ENCODE measurements around the gene PPT2.

PPT2 gene

DNA sequence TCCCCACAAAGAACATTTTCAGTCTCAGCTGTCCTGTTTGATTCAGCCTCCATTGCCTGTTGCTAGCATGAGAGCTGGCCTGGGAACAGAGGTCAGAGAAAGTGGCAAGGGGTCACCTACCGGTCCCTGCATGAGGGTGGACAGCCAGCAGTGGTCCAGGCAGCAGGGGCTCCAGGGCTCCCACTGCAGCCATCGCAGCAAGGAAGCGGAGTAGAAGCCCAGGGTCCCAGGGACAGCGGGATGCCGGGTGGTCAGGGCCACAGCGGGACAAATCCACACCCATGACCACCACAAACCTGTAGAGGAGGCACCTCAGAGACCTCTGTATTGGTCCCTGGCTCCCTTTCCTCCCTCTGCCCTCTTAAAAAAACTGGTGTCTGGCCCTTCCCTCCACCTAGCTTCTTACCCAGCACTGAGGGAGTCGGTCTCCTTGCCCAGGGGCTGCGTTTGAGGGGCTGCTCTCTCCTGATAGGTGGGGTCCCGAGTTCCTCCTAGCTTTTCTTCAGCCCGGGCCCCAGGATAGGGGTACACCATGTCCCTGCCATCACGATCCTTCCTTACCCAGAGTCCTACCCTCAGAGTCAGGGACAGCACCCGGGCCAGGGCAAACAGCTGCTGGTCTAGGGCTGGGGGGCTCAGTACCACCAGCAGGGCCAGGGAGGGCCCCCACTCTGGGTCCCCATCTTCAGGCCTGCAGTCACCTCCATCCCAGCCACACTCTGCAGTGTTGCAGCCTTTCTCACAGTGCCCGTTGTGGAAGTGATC, 47.0 kb downstream of the PPT2 start:
- Histone ChIP-seq H3K27ac (no peak overlapping the region), H3K27me3 (peaks cover 0 to 35% of the 10 kb centered on the region in 2 donors), H3K9me3 (no peaks in the 10 kb centered on the region), H3K36me3 (no peaks in the 10 kb centered on the region), H3K4me3 (no peak overlapping the region), H3K4me1 (peaks cover 0 to 10% (median 9%) of the 10 kb centered on the region in 4 donors)
- no peak for DNase-seq
- intact Hi-C loops (cut with DNase I; ENCODE audit: low total_unique reads) = no loop called here
- TF ChIP-seq, protein P1, sequence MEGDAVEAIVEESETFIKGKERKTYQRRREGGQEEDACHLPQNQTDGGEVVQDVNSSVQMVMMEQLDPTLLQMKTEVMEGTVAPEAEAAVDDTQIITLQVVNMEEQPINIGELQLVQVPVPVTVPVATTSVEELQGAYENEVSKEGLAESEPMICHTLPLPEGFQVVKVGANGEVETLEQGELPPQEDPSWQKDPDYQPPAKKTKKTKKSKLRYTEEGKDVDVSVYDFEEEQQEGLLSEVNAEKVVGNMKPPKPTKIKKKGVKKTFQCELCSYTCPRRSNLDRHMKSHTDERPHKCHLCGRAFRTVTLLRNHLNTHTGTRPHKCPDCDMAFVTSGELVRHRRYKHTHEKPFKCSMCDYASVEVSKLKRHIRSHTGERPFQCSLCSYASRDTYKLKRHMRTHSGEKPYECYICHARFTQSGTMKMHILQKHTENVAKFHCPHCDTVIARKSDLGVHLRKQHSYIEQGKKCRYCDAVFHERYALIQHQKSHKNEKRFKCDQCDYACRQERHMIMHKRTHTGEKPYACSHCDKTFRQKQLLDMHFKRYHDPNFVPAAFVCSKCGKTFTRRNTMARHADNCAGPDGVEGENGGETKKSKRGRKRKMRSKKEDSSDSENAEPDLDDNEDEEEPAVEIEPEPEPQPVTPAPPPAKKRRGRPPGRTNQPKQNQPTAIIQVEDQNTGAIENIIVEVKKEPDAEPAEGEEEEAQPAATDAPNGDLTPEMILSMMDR (IDR thresholded peaks at IDR 0.05) = no peak

DNA sequence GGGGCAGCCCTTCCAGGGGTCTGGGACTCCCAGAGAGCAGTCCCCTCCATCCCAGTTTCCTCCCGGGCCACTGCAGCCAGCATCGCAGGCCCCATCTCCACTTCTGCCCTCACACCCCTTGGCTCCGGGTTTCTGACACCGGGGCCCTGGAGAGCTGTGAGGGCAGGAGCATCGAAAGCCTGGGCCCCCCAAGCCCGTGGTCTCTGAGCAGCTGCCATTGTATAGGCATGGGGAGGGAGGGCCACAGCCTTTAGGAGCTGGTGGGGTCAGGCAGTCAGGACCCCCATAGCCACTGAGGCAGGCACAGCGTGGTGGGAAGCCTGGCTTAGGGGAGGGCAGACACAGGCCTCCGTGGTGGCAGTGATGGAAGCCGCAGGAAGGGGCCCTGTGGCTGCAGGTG, 48.2 kb downstream of the PPT2 start:
- Histone ChIP-seq H3K4me3 (no peak overlapping the region), H3K4me1 (peaks cover 0 to 2% (median 2%) of the 10 kb centered on the region in 4 donors), H3K36me3 (no peaks in the 10 kb centered on the region), H3K9me3 (no peaks in the 10 kb centered on the region), H3K27me3 (peaks cover 0 to 35% of the 10 kb centered on the region in 2 donors), H3K27ac (no peak overlapping the region)
- TF ChIP-seq, protein P1 (IDR thresholded peaks at IDR 0.05) = no peak
- intact Hi-C loops (cut with DNase I; ENCODE audit: low total_unique reads) = no loop called here
- DNase-seq = no peak

DNA sequence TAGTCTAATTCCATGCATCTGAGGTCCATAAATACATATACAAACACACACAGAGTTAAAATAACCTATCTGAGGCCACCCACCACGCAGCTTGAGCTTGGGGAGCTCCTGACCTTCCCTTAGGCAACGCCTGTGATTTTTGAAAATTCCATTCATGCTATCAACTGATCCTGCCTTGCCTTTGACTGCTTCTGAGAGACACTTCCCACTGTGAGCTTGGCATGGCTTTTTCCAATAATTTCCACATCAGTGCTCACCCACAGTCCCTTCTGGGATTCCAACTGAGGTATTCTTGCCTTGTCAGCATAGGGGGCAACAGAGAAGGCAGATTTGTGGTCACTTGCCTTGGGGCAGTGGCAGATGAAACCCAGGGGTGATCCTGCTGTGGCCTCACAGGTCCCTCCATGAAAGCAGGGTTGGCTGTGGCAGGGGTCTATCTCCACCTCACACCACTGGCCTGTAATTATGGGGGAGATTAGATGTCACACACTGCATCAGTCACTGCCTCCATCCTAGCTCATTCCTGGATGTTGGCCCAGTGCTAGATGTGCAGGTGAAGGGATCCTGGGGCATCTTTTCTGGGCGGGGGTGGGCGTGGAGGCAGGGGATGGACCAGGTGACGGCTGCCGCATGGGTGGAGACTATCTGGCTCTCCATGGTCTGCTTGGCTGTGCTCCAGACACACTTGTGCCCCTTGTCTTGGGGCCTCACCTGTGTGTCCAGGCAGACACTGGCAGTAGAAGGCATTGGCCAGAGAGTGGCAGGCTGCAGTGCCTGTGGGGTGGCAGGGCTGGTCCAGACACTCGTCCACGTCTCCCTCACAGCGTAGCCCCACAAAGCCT, 49.7 kb downstream of the PPT2 start:
- peak in 1 of 2 donors; percentile 46 for DNase-seq

DNA sequence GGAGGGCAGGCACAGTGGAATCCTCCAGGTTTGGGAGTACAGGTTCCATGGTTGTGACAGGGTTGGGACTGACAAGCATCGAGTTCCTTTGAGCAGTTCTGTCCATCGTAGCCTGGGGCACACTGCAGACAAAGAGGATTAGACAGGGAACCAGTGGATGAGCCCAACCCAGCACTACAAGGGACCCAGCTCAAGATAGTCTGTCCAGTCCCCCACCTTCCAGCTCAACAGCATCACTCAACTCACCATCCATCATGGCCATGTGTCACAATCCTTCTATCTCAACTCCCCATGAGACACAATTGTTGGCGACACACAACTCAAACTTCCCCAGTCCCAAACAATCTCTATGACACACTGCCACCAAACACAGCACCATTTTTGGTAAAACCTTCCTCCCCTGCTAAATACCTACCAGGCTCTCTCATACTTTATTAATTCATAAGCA, 50.4 kb downstream of the PPT2 start:
- H3K9me3 ChIP-seq = no peaks in the 10 kb centered on the region
- intact Hi-C loops (cut with DNase I; ENCODE audit: low total_unique reads) = no loop called here
- no peak overlapping the region for H3K4me3 ChIP-seq
- H3K36me3 ChIP-seq = no peaks in the 10 kb centered on the region
- no peak overlapping the region for H3K27ac ChIP-seq
- H3K4me1 ChIP-seq = no peaks in the 10 kb centered on the region
- DNase-seq = no peak
- TF ChIP-seq, protein P1 (IDR thresholded peaks at IDR 0.05) = no peak
- H3K27me3 ChIP-seq = peaks cover 0 to 35% of the 10 kb centered on the region in 2 donors

More for the DNA sequence above, 49.7 kb downstream of the PPT2 start:
- no peak overlapping the region for H3K27ac ChIP-seq
- H3K9me3 ChIP-seq = no peaks in the 10 kb centered on the region
- peaks cover 0 to 35% of the 10 kb centered on the region in 2 donors for H3K27me3 ChIP-seq
- intact Hi-C loops (cut with DNase I; ENCODE audit: low total_unique reads) = no loop called here
- no peak overlapping the region for H3K4me3 ChIP-seq
- no peaks in the 10 kb centered on the region for H3K36me3 ChIP-seq
- H3K4me1 ChIP-seq = no peaks in the 10 kb centered on the region
- TF ChIP-seq, protein P1 (IDR thresholded peaks at IDR 0.05) = no peak

DNA sequence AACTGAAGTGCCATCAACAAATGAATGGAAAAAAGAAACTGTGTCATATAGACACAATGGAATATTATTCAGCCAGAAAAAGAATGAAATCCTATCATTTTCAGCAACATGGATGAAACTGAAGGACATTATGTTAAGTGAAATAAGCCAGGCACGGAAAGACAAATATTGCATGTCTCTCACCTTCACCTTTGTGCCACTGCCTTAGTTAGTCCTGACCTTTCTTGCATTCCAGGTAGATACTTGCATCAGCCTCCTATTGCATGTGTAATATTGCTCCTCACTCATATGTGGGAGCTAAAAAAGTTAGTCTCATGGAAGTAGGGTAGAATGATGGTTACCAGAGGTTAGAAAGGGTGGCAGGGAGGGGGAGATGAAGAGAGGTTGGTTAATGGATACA, 55.1 kb downstream of the PPT2 start:
- intact Hi-C loops (cut with DNase I; ENCODE audit: low total_unique reads) = no loop called here
- Histone ChIP-seq H3K4me3 (no peak overlapping the region), H3K27ac (no peak overlapping the region), H3K36me3 (no peaks in the 10 kb centered on the region), H3K27me3 (peaks cover 0 to 3% of the 10 kb centered on the region in 2 donors), H3K4me1 (no peaks in the 10 kb centered on the region), H3K9me3 (no peaks in the 10 kb centered on the region)
- no peak for DNase-seq
- TF ChIP-seq, protein P1 (IDR thresholded peaks at IDR 0.05) = no peak
